Mucosa of gallbladder (tissue), 1 donor: ENCODE results near the gene FAF2. TPM values are rescaled to one million over a fixed set of nuclear protein-coding genes. Genes with fewer than 3 reads are reported as not detected.

Source experiments
- DNase-seq: peaks from one replicate; pipeline ENCODE4 v3.0.0-alpha.2; 2020; ENCODE audit warnings: low spot score
- total RNA-seq: library from RNA; stranded (reverse); gene quantifications from one replicate; pipeline ENCODE4 v1.2.1, GENCODE V29; 2021
- donor health status: DM: no; HTN: no; CAD: no.

The FAF2 gene
- total RNA-seq, 1 donor from 2014 or later = 30.2 TPM

DNA sequence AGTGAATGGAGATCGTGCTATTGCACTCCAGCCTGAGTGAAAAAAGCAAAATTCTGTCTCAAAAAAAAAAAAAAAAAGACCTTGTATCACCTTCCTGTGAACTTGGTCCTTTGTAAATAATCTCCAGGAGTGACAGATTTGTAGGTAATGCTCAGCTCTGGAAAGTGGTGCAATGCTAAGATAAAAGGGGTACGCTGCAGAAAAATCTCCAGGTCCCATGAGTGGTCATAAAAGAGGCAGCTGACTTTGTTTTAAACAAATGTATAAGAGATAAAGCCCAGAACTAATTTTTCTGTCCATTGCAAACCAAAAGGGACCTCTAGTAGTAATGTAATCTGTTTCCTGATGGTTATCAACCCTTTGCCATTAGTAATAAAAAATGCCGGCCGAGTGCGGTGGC is 55.3 kb downstream of the FAF2 start:
- DNase-seq = no peak

DNA sequence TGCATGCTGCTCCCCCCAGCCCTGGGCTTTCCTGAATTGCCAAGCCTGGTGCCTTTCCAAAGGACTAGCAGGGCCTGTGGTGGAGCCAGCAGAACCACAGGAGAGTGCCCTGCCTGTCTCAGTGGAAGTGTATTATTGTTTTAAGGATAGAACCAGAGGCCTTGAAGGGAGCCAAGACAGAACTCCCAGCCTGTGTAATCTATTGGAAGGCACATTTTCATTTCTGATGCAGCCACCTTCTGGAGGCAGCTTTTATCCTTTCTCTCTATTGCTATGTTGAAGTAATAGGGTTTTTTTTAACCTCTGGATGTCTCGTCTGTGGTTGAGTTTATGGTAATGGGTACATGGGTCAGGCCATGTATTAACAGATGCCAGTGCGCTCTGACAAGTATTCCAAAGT is 59.7 kb downstream of the FAF2 start:
- DNase-seq = no peak

DNA sequence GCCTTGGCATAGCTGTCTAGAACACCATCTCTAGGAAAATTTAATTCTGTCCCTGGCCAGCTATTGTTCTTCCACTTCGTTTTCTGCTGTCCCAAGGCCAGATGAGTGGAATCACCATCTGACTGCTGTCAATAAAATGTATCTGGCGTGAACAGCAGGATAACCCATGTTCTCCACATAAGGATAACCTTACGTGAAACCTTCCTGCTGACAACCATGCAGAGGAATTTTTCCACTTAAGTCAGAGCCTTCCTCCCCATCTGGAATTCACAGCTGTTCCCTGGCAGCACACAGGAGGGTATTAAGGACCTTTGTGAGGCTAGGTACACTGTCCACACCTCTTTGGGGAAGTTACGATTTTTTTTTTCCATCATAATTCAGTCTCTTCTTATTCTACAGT is 60.4 kb downstream of the FAF2 start:
- DNase-seq = no peak

DNA sequence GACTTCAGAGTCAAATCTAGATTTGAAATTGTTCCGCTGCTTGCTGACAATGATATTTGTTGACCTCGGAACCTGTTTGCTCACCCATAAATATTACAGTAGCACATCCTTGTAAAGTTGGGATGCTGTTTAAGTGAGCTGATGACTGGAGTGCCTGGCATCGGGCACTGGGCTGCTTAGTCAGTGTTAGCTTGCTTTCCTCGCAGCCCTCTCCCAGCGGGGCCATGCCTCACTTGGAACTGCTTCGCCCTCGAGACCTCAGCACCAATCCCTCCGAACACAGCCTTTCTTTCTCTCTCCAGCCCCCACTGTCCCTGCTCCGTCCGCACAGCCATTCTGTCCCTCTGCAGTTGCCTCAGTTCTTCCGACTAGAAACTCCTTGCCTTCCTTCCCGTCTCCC is 65.6 kb downstream of the FAF2 start:
- no peak for DNase-seq

DNA sequence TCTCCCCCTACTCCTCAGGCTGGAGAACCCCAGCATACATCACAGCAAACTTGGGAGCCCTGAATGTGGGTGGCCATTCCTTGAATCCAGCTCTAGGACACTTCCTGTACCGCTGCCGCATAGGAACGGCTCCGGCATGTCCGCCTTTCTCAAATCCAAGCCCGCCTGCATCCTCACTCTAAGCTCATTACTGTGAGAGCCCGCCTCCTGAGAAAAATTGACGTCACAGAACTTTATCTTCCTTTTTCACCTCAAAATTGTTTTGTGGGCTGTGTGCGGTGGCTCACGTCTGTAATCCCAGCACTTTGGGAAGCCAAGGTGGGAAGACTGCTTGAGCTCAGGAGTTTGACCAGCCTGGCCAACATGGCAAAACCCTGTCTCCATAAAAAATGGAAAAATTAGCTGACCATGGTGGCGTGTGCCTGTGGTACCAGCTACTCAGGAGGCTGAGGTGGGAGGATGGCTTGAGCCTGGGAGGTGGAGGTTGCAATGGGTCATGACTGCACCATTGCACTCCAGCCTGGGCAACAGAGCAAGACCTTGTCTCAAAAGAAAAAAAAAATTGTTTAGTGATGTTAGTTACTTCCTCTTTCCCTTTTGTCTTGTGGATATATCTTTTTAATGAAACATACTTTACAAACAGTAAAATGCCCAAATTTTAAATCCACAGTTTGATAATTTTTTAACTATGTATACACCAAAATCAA is 66.2 kb downstream of the FAF2 start:
- DNase-seq = no peak

DNA sequence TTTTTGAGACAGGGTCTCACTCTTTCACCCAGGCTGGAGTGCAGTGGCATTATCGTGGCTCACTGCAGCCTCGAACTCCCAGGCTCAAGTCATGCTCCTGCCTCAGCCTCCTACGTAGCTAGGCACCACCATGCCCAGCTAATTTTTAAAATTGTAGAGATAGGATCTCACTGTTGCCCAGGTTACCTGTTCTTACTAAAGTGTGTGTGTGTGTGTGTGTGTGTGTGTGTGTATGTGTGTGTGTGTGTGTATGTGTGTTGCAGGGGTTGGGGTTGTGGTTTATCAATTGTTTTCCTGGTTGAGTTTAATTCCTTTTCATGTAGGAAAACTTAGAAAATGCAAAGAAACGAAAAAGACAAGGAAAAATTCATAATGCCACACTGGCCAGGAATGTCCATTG is 67.2 kb downstream of the FAF2 start:
- DNase-seq = no peak

DNA sequence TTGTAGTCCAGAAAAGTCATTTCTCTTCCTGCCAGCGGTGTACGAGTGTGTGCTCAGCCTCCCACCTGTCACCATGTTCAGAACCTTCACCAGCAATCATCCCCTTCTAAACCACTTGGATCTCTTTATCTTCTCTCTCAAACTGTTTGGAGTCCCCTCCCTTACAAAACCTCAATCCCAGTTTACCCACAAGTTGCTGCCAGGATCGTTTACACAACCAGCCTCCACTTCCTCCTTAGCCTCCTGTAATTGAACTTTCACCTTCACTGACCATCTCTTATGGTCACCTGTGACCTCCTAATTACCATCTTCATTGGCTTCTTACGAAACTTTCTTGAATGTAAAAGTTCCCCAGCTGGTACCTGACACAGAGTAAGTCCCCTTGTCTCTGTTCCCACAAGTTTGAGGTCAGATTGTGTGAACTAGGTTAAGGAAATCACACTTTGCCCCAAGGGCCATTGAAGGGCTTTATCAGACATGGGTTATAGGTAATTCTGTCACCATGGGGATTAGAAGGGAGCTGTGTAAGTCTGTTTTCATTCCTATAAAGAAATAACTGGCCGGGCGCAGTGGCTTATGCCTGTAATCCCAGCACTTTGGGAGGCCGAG is 69.0 kb downstream of the FAF2 start:
- no peak for DNase-seq

DNA sequence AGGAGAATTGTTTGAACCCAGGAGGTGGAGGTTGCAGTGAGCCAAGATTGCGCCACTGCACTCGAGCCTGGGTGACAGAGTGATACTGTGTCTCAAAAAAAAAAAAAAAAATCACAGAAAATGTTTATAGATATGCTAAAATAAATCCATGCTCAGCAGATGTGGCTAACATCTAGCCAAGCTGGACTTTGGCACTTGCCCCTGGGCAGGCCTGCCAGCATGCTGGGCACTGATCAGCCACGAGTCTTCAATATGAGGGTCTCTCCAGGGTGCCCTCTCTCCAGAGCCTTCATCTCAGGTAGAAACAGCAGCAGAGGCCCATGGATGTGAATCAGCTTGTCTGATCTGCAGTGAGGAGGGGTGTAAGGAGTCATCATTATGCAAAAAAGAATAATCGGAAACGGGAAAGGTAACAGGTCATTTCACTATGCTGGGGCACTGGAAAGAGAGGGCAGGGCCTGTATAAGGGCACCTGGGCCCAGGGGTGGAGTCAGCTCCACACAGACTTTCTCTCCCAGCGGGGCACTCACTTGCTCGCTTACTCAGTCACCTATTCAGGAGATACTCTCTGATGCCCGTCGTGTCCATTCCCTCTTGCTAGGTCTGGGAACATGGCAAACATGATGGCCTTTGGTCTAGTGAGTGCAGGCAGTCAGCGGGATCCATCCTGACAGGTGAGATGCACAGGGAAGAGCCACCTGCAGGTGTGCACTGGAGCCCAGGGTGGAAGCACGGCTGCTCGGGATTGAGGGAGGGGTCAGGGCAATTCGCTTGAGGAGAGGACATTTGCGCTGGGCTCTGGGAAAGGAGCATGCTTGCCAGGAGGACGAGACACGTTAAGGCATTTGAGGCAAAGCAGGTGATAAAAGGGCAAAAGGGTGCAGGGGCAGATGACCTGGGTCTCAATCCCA is 71.9 kb downstream of the FAF2 start:
- no peak for DNase-seq

DNA sequence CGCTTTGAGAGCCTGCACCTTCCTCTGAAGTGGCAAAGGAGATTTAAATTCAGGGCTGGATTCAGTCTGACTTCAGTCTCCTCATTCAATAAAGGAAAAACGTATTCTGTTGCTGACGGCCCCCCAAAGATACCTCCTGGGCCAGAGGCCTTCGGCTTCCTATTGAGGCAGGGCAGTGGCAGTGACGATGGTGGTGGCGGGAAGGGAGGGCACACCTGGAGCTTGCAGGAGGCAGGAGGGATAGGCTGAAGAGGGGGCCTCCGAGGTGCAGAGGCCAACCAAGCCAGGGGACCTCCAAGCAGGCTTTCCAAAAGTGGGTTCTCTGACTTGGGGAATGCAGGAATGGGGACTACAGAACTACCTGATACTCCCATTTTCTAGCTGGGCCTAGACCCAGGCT is 73.1 kb downstream of the FAF2 start:
- no peak for DNase-seq

DNA sequence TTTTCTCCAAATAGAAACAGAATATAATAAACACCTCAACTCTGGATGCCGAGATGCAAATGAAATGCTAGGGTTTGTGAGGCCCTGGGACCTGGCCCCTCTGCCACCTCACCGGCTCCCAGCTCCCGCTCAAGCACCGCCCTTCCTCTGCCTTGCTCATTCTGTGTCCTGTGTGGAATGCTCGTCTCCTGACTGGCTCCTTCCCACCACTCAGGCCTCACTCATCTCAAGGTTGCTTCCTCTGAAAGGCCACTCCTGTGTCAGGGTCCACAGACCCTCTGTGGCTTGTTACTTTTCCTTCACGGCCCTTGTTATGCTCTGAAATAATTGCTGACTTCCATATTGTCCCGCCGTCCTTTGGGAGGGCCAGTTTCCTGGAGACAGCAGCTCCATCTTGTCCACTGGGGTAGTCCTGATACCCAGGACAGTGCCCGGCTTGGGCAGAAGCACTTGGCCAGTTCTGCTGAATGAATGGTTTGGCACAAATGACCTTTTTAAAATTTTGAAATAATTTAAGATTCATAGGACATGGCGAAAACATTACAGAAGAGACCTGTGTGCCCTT is 73.6 kb downstream of the FAF2 start:
- no peak for DNase-seq

DNA sequence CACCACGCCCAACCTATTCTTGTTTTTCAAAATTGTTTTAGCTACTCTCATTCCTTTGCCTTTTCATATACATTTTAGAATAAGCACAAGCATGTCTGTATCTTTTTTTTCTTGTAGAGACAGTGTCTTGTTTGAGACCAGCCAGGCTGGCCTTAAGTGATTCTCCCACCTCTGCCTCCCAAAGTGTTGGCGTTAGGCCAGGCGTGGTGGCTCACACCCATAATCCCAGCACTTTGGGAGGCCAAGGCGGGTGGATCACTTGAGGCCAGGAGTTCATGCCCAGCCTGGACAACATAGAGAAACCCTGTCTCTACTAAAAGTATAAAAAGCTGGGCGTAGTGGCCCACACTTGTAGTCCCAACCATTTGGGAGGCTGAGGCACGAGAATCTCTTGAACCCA is 76.0 kb downstream of the FAF2 start:
- no peak for DNase-seq

DNA sequence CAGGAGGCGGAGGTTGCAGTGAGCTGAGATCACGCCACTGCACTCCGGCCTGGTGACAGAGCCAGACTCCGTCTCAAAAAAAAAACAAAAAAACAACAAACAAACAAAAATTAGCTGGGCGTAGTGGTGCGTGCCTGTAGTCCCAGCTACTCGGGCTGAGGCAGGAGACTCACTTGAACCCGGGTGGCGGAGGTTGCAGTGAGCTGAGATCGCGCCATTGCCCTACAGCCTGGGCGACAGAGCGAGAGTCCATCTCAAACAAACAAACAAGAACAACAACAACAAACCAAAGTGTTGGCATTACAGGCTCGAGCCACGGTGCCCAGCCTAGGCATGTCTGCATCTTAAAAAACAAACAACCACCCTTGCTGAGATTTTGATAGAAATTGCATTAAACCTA is 76.8 kb downstream of the FAF2 start:
- DNase-seq = no peak

DNA sequence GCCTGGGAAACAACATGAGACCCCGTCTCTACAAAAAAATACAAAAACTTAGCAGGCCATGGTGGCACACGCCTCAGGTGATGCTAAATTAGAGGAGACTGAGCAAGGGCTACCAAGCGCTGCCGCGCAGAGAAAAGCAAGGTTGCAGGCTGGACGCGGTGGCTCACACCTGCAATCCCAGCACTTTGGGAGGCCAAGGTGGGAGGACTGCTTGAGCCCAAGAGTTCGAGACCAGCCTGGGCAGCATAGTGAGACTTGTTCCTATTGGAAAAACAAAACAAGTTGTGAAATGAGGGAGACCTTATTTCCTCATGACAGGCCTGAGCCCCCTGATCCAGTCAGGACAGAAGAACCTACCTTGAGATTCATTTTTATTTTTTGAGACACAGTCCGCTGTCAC is 77.5 kb downstream of the FAF2 start:
- no peak for DNase-seq

DNA sequence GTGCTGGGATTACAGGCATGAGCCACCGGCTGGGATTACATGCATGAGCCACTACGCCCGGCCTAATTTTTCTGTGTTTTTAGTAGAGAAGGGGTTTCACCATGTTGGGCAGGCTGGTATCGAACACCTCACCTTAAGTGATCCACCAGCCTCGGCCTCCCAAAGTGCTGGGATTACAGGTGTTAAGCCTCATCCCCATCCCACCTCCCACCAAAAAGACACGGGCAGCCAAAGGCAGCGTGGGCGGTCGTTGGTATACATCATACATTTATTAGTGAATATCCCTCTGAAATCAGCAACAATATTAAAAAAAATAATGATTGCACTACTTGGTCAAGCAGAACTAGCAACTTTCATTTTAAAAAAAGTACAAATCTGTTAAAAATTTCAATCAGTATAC is 78.3 kb downstream of the FAF2 start:
- DNase-seq = no peak

DNA sequence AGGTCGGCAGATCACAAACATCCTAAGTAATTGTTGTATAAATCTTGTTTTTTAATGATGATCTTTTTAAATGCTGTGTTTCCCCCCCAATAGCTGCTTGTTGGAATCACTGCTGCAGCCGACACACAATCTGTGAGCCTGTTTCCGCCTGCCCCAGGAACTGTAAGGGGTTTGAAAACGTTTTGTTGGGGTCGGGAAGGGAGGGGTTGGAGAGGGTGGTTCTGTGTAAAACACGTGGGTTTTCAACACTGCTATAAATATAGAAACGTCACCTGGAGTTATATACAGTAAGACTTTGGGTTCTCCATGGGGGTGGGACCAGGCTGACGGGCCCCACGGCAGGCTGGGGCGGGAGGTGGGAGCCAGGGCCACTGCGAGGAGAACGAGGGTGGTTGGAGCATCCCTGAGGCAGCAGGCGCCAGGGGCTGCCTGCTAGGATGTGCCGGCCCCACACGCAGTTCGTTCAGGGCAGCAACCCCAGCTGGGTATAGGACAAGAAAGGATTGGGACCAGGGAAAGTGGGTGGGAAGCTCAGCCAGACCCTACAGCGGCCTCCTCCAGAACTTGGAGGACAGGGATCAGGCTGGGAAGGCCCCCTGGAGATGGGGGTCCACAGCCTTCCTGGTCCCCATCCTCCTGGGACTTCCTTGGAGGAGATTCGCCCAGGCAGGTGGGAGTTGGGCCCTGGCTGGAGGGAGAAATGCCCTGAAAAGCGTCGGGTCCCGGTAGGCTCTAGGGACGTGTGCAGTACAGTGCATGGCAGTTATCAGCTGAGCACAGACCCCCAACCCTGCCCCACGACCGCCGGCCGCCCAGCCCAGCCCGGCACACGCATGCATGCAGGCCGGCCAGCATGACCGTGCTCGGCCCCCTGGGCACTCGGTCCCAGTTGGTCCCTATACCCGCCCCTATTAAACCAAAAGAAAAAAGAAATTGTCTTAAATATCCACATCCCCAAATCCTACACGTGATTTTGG is 79.3 kb downstream of the FAF2 start:
- no peak for DNase-seq

DNA sequence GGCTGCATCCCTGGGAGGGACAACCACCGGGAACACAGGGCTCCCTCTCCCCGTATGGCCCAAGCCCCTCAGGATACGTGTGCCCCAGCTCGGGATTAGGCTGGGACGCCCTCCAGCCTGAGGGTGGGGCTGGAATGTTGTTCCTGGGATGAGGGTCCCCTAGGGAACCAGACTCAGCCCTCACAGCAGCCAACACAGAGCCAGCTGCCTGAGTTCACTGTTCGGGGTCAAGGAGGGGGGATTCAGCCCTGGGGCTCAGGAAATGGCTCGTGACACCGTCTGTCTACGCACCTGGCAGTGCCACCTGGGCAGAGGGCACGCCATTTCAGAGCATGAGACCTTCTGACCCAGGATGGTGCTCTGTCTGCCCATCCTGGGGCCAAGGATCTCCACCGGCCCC is 80.1 kb downstream of the FAF2 start:
- no peak for DNase-seq

DNA sequence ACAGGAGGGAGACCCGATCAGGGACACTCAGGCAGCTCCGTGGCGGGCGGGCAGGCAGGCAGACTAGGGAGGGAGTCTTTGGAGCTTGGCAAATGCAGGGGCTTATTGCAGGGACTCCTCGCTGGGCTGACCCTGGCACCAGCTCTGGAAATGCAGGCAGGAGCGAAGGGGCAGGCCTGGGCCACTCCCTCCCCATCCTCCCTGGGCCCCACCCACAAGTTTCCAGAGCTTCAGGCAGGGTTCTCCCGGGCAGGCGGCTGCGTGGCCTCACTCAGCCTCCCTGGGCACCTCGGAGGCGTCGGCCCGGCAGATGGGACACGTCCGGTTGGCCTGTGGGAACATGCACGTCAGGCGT is 80.6 kb downstream of the FAF2 start:
- no peak for DNase-seq

DNA sequence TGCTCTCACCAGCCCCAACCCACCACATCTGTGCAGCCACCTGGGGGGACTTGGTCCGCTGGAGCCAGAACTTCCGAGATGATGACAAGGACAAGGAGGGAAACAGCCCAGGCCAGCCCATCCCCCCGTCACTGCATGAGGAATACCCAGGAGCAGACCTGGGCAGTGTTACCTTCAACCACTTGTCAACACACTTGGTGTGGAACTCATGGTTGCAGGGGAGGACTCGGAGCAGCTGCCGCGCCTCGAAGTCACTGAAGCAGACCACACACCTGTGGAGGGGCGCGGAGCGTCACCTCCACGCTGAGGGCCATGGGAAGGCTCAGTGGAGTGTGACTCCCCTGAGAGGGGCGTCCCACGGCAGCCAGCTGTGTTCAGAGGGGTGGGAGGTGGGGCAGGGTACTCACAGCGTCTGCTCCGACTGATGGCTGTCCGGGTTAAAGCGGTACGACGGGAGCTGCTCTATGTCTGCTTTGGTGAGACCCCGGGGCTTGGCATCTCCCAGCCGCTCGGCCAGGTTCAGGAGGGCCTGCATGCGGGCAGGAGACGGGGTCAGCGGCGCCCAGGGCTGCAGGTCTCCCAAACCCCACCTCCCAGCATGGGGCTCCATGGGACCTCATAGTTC is 81.0 kb downstream of the FAF2 start:
- no peak for DNase-seq

DNA sequence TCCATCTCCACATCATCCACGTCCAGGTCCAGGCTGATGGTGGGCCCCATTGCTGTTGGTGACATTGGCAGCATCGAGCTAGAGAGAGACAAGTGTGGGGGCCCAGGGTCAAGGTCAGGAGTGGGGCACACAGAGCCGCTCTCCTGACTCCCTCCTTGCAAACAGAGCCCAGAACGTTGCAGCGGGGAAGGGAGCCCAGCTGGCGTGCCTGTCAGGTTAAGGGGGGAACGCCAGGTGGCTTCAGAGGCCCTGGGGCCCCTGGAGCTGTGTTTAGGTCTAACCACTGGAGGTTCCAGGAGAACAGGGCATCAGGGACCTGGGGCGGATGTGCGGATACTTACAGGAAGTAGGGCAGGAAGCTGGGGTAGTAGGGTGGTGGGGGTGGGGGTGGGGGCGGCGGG is 81.6 kb downstream of the FAF2 start:
- no peak for DNase-seq

DNA sequence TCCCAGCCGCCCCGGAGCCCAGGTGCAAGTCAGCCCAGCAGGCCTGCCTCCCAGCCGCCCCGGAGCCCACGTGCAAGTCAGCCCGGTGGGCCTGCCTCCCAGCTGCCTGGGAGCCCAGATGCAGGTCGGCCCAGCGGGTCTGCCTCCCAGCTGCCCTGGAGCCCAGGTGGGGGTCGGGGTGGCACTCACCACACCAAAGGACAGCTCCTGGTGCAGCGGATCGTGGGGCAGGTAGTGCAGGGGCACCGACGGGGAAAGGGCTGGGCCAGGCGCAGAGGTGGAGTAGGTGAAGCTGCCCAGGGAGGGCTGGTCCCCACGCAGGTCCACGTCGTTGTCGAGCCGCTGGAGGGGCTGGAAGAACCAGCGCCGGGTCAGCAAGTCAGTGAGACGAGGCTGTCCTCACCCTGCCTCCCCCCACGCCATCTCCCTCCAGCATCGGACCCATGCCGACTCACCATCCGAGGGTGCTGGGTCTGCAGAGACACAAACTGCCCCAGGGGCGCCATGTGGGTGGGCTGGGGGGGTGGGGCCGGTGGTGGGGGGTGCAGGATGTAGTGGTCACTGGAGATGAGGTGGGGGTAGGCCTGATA is 82.3 kb downstream of the FAF2 start:
- no peak for DNase-seq
